Esophagus muscularis mucosa (tissue), 4 donors: ENCODE results near the gene RASAL2. TPM values are rescaled to one million over a fixed set of nuclear protein-coding genes. Genes with fewer than 3 reads are reported as not detected.

Experiments used
- DNase-seq: peaks from one replicate; pipeline ENCODE4 v3.0.0-alpha.2; 2017; ENCODE audit errors: extremely low spot score
- H3K27ac ChIP-seq, 4 donors: fragments of 200-600 bp; sonication (generic); replicated peaks in 1 of 4; 1 replicate in 3 of 4; 2 replicates in 1 of 4; pipeline ENCODE4 v1.5.1; 2016 to 2019; ENCODE audit warnings: mild to moderate bottlenecking in 1 of 4
- H3K27me3 ChIP-seq, 4 donors: fragments of 200-600 bp; sonication (generic); one replicate each; pipeline versions ENCODE4 v1.5.1 to v1.6.0; 2016 to 2019
- H3K36me3 ChIP-seq, 4 donors: fragments of 200-600 bp; sonication (generic); one replicate each; pipeline ENCODE4 v1.5.1; 2016 to 2019
- H3K4me1 ChIP-seq, 4 donors: fragments of 200-600 bp; sonication (generic); one replicate each; pipeline ENCODE4 v1.5.1; 2016 to 2019
- H3K4me3 ChIP-seq, 4 donors: fragments of 200-600 bp; sonication (generic); 1 replicate in 2 of 4; 2 replicates in 2 of 4; pipeline ENCODE4 v1.5.1; 2016 to 2019; ENCODE audit warnings: mild to moderate bottlenecking in 4 of 4, moderate library complexity in 1 of 4
- H3K9me3 ChIP-seq, 4 donors: fragments of 200-600 bp; sonication (generic); 1 replicate in 3 of 4; 2 replicates in 1 of 4; pipeline ENCODE4 v1.5.1; 2016 to 2019
- EP300 ChIP-seq: sonication (generic); formaldehyde crosslinking; IDR thresholded peaks from one replicate; pipeline ENCODE4 v1.6.1; 2017; ENCODE audit warnings: antibody characterized with exemption
- POLR2A ChIP-seq: fragments of 450-650 bp; IDR thresholded peaks from one replicate; pipeline ENCODE4 v1.6.1; 2017; ENCODE audit warnings: antibody characterized with exemption, moderate library complexity, mild to moderate bottlenecking, low read depth
- POLR2AphosphoS5 ChIP-seq, 2 donors: sonication (generic); formaldehyde crosslinking; IDR thresholded peaks; one replicate each; pipeline ENCODE4 v1.6.1; 2017; ENCODE audit warnings: antibody characterized with exemption in 2 of 2
- WGBS: methylation state at CpG from one replicate; pipeline ENCODE4 v1.1.5; 2018; 5-methylcytosine and 5-hydroxymethylcytosine counted together
- intact Hi-C: fragments of 100-400 bp; cut with DNase I; formaldehyde crosslinking; loops from one replicate; pipeline ENCODE4 v1.15.1; 2023
- total RNA-seq, 4 donors: library from RNA; depleted of rRNA; stranded (reverse); fragments of >200 nt; gene quantifications; one replicate each; pipeline versions ENCODE4 v1.1.0 to v1.2.1, GENCODE V29; 2016
- TF ChIP-seq, protein P1 (sequence below), 3 experiments: fragments of 200-600 bp in 2 of 3; fragments of 450-650 bp in 1 of 3; sonication (generic) in 2 of 3; IDR thresholded peaks; one replicate each; pipeline ENCODE4 v1.5.1; 2017 to 2019; ENCODE audit warnings: antibody characterized with exemption in 3 of 3, mild to moderate bottlenecking in 2 of 3, moderate library complexity in 1 of 3

Gene RASAL2
- total RNA-seq, 4 donors from 2014 or later = 11.6 to 30.0 (median 22.3) TPM

DNA sequence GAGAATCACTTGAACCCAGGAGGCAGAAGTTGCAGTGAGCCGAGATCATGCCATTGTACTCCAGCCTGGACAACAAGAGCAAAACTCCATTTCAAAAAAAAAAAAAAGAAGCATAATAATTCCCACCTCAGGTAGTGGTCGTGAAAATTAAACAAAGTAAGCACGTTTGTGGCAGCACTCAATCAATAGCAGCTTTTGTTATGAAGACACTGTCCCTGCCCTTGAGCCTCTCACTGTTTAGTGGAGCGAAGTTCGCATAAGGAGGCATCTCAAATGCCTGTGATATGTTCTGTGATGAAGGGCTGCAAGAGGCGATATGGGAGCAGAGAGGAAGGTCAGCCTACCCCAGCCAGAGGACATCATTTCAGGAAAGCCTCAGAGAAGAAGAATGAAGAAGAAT, 43.8 kb upstream of the RASAL2 start:
- Histone ChIP-seq H3K27me3 (no peaks in the 10 kb centered on the region), H3K27ac (no peak overlapping the region), H3K9me3 (no peaks in the 10 kb centered on the region), H3K4me3 (no peak overlapping the region), H3K4me1 (peaks cover 0 to 20% (median 9%) of the 10 kb centered on the region in 4 donors), H3K36me3 (no peaks in the 10 kb centered on the region)
- TF ChIP-seq EP300 = no peak
- TF ChIP-seq POLR2AphosphoS5 (IDR thresholded peaks at IDR 0.05) = no peak
- TF ChIP-seq, protein P1, sequence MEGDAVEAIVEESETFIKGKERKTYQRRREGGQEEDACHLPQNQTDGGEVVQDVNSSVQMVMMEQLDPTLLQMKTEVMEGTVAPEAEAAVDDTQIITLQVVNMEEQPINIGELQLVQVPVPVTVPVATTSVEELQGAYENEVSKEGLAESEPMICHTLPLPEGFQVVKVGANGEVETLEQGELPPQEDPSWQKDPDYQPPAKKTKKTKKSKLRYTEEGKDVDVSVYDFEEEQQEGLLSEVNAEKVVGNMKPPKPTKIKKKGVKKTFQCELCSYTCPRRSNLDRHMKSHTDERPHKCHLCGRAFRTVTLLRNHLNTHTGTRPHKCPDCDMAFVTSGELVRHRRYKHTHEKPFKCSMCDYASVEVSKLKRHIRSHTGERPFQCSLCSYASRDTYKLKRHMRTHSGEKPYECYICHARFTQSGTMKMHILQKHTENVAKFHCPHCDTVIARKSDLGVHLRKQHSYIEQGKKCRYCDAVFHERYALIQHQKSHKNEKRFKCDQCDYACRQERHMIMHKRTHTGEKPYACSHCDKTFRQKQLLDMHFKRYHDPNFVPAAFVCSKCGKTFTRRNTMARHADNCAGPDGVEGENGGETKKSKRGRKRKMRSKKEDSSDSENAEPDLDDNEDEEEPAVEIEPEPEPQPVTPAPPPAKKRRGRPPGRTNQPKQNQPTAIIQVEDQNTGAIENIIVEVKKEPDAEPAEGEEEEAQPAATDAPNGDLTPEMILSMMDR (IDR thresholded peaks at IDR 0.05) = no peak
- TF ChIP-seq POLR2A = no peak
- WGBS = 89% methylated on average over 6 of the region's 6 CpGs
- intact Hi-C loops = no loop called here
- no peak for DNase-seq

DNA sequence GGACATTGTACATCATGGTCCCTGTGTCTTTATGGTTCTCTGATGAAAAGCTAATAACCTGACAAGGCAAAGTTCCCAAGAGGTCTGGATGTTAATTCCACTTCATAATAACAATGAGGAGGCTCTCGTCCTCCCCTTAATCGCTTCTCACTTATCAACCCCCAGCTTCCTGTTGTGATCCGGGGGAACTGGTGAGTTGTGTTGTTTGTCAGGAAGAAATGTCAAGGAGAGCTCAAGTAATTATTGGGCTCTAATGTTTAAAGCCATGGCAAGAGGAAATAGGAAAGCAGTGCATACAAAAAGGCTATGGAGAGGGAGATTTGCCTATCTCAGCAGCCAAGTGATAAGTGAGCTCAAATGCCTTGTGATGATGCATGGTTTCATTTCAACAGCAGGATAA, 42.8 kb upstream of the RASAL2 start:
- H3K4me1 ChIP-seq = peaks cover 6 to 30% (median 16%) of the 10 kb centered on the region in 4 donors
- H3K9me3 ChIP-seq = no peaks in the 10 kb centered on the region
- 51% methylated on average over 3 of the region's 3 CpGs for WGBS
- DNase-seq = no peak
- H3K36me3 ChIP-seq = no peaks in the 10 kb centered on the region
- intact Hi-C loops = no loop called here
- TF ChIP-seq EP300 = no peak
- TF ChIP-seq POLR2AphosphoS5 (IDR thresholded peaks at IDR 0.05) = no peak
- no peak for TF ChIP-seq POLR2A
- TF ChIP-seq, protein P1 (IDR thresholded peaks at IDR 0.05) = no peak
- no peaks in the 10 kb centered on the region for H3K27me3 ChIP-seq
- no peak overlapping the region for H3K27ac ChIP-seq
- H3K4me3 ChIP-seq = no peak overlapping the region

DNA sequence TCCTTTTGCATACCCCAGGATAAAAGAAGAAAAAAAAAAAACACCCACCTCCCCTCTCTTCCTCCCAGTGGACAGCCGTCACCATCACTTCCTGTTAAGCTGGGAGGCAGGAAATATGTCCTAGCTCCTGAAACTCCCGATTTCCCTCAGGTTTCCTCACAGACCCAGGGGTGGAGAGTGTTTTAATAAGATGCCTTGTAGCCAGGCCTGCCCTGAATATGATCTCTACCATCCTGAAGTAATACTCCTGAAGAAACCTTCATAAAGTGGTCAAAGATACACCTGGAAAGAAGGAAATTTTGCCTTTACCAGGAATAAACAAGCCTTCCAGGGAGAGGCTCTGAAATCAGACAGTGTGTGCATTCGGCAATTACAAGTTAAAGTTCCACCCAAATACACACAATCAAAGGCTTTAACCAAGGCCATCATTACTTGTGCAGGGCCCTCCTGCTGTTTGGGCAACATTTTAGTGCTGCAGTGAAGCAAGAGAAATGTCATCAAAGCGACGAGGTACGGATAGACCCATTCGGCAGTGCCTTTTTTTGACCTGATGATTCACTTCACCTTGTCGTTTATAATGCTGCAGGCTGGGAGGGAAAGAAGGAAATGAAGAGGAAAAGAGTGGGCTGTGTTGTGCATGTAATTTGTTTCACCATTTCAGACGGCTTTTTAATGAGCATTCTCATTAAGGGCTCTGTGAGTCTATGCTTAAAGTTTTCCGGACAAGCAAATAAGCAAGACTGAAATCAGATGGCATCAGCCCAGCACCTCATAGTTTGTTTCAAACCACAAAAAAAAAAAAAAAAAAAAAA, 41.0 kb upstream of the RASAL2 start:
- 60% methylated on average over 10 of the region's 10 CpGs for WGBS

GRCh38 chr1:178055093-178055492, 38.8 kb upstream of the RASAL2 start:
- peak overlapping the region in 1 of 4 donors; percentile 13 for H3K27ac ChIP-seq
- WGBS = 29% methylated on average over 2 of the region's 5 CpGs
- no peaks in the 10 kb centered on the region for H3K36me3 ChIP-seq
- H3K4me3 ChIP-seq = no peak overlapping the region
- H3K4me1 ChIP-seq = peaks cover 41 to 63% (median 52%) of the 10 kb centered on the region in 4 donors
- H3K9me3 ChIP-seq = no peaks in the 10 kb centered on the region
- TF ChIP-seq, protein P1 (IDR thresholded peaks at IDR 0.05) = peak in 1 of 3 experiments; percentile 12
- TF ChIP-seq POLR2AphosphoS5 (IDR thresholded peaks at IDR 0.05) = no peak
- TF ChIP-seq POLR2A = no peak
- H3K27me3 ChIP-seq = no peaks in the 10 kb centered on the region
- intact Hi-C loops = no loop called here
- no peak for DNase-seq

More for the DNA sequence above, 41.0 kb upstream of the RASAL2 start:
- no peak for DNase-seq
- no peaks in the 10 kb centered on the region for H3K36me3 ChIP-seq
- intact Hi-C loops = no loop called here
- H3K4me3 ChIP-seq = no peak overlapping the region
- TF ChIP-seq, protein P1 (IDR thresholded peaks at IDR 0.05) = no peak
- TF ChIP-seq EP300 (no peak), POLR2AphosphoS5 (IDR thresholded peaks at IDR 0.05) (no peak), POLR2A (no peak)
- peak overlapping the region in 3 of 4 donors; percentile 3 to 34 (median 29) for H3K27ac ChIP-seq
- H3K27me3 ChIP-seq = no peaks in the 10 kb centered on the region
- H3K4me1 ChIP-seq = peaks cover 23 to 46% (median 33%) of the 10 kb centered on the region in 4 donors
- no peaks in the 10 kb centered on the region for H3K9me3 ChIP-seq
